Measurements from ENCODE around the gene HES7. TPM values are rescaled to one million over a fixed set of nuclear protein-coding genes. Genes with fewer than 3 reads are reported as not detected.
A peak's percentile ranks its signal among the peaks of the same experiment; 100 is the strongest.

HES7 gene
- total and polyA plus RNA-seq, 9 of the 15 experiments (the other 6 are each of a cell fraction or from before 2014, with no cell fraction given), result 0.03 to 1.7 (median 0.14) TPM; not detected in 1

GRCh38 chr17:8082292-8082691 is 41.6 kb downstream of the HES7 start (continued):
- TF ChIP-seq, protein P1, sequence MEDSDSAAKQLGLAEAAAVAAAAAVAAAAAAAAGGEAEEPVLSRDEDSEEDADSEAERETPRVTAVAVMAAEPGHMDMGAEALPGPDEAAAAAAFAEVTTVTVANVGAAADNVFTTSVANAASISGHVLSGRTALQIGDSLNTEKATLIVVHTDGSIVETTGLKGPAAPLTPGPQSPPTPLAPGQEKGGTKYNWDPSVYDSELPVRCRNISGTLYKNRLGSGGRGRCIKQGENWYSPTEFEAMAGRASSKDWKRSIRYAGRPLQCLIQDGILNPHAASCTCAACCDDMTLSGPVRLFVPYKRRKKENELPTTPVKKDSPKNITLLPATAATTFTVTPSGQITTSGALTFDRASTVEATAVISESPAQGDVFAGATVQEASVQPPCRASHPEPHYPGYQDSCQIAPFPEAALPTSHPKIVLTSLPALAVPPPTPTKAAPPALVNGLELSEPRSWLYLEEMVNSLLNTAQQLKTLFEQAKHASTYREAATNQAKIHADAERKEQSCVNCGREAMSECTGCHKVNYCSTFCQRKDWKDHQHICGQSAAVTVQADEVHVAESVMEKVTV (CRISPR knock-in tag; IDR thresholded peaks at IDR 0.05), result no peak
- no peak for TF ChIP-seq ZNF551 (CRISPR knock-in tag; IDR thresholded peaks at IDR 0.05)
- no peak for TF ChIP-seq HEY1 (CRISPR knock-in tag; IDR thresholded peaks at IDR 0.05; ENCODE audit: borderline replicate concordance)
- TF ChIP-seq MTF1 (CRISPR knock-in tag; IDR thresholded peaks at IDR 0.05; ENCODE audit: borderline replicate concordance), result no peak
- TF ChIP-seq, protein P2, sequence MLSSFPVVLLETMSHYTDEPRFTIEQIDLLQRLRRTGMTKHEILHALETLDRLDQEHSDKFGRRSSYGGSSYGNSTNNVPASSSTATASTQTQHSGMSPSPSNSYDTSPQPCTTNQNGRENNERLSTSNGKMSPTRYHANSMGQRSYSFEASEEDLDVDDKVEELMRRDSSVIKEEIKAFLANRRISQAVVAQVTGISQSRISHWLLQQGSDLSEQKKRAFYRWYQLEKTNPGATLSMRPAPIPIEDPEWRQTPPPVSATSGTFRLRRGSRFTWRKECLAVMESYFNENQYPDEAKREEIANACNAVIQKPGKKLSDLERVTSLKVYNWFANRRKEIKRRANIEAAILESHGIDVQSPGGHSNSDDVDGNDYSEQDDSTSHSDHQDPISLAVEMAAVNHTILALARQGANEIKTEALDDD (IDR thresholded peaks at IDR 0.05), result peak; percentile 69

GRCh38 chr17:8081876-8082275 is 42.0 kb downstream of the HES7 start:
- no TSS peak for BruUV-seq (replicated peaks)
- no peak for FAIRE-seq
- intact Hi-C loops (cut with micrococcal nuclease) (loop anchor here (2.0 kb wide), 1 partner anchor 37 kb away; the partner anchor contains the start of gene ALOXE3), in situ Hi-C loops (cut with MboI) (no loop called here)
- H3K27ac ChIP-seq (ENCODE audit: extremely low read depth, low read depth, low read length), result no peak overlapping the region; the same call in 2 of the 3 replicates
- H3K9me3 ChIP-seq (replicated peaks; ENCODE audit: control insufficient read depth, insufficient read depth, low read depth, low read length), result no peaks in the 10 kb centered on the region
- H3K4me2 ChIP-seq (ENCODE audit: insufficient read depth, low read length), result no peak overlapping the region
- no peaks in the 10 kb centered on the region for H3K36me3 ChIP-seq (ENCODE audit: control insufficient read depth, insufficient read depth, low read length)
- WGBS (ENCODE audit: insufficient coverage, low coverage, missing lambda C conversion rate), result 54% methylated on average over 3 of the region's 3 CpGs
- peaks cover 0 to 8% of the 10 kb centered on the region in 2 experiments; a peak in 2 of 5 replicates for H3K27me3 ChIP-seq (ENCODE audit: control insufficient read depth in 2 of 2, insufficient read depth in 2 of 2, low read length in 2 of 2)
- no peaks in the 10 kb centered on the region for H3K9me1 ChIP-seq (ENCODE audit: control insufficient read depth, insufficient read depth, low read length)
- no peak for TF ChIP-seq ZNF274 (IDR thresholded peaks at IDR 0.05; ENCODE audit: borderline replicate concordance, low read depth, low read length)
- 0 out of 2 replicates have a peak, but pooled peaks have one; percentile 13 for TF ChIP-seq ZNF121 (CRISPR knock-in tag; conservative IDR thresholded peaks at IDR 0.05)
- no peak for TF ChIP-seq ZNF140 (CRISPR knock-in tag; IDR thresholded peaks at IDR 0.05)
- TF ChIP-seq ZNF212 (CRISPR knock-in tag; IDR thresholded peaks at IDR 0.05), result no peak
- no peak for TF ChIP-seq CTBP1 (IDR thresholded peaks at IDR 0.05; ENCODE audit: borderline replicate concordance)
- peak; percentile 86 for TF ChIP-seq ZNF146 (CRISPR knock-in tag; IDR thresholded peaks at IDR 0.05; ENCODE audit: unreplicated experiment)
- no peak for TF ChIP-seq ZNF239 (CRISPR knock-in tag; IDR thresholded peaks at IDR 0.05)
- TF ChIP-seq, protein P3, sequence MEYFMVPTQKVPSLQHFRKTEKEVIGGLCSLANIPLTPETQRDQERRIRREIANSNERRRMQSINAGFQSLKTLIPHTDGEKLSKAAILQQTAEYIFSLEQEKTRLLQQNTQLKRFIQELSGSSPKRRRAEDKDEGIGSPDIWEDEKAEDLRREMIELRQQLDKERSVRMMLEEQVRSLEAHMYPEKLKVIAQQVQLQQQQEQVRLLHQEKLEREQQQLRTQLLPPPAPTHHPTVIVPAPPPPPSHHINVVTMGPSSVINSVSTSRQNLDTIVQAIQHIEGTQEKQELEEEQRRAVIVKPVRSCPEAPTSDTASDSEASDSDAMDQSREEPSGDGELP (CRISPR knock-in tag; IDR thresholded peaks at IDR 0.05; ENCODE audit: borderline replicate concordance), result no peak
- no peak for TF ChIP-seq PYGO2 (tag; IDR thresholded peaks at IDR 0.05)
- CTCF ChIA-PET (ENCODE audit: low intra/inter-chr PET ratio), result no interaction called here
- H3K4me3 ChIP-seq, result no peak overlapping the region
- no peak for DNase-seq (ENCODE audit: extremely low read depth in 1 of 4, low spot score in 3 of 4)
- ATAC-seq, result no peak
- peaks cover 10 to 22% of the 10 kb centered on the region in 2 experiments; a peak in 4 of 5 replicates for H3K4me1 ChIP-seq (replicated peaks in 1 of 2; ENCODE audit: control insufficient read depth in 2 of 2, insufficient read depth in 2 of 2, low read length in 2 of 2)
- H3K79me2 ChIP-seq (ENCODE audit: control insufficient read depth, insufficient read depth, low read length), result no peaks in the 10 kb centered on the region
- H4K20me1 ChIP-seq (replicated peaks; ENCODE audit: control insufficient read depth, insufficient read depth, low read length), result no peaks in the 10 kb centered on the region
- H3K9ac ChIP-seq (ENCODE audit: insufficient read depth in 1 of 2, low read depth in 2 of 2, low read length in 2 of 2), result no peak overlapping the region
- POLR2A ChIA-PET, result no interaction called here
- H2AFZ ChIP-seq (ENCODE audit: low read depth, low read length), result no peak overlapping the region

Measured in K562 (cell line).